Muscle of leg (tissue), 11 donors: ENCODE measurements around the gene RAI14. TPM values are rescaled to one million over a fixed set of nuclear protein-coding genes. Genes with fewer than 3 reads are reported as not detected.

ENCODE experiments used
- DNase-seq: peaks from one replicate; pipeline ENCODE4 v3.0.0; 2013
- H3K27ac ChIP-seq: one replicate; pipeline ENCODE4 v1.5.1; 2013; ENCODE audit warnings: mild to moderate bottlenecking, low read length, control low read depth
- H3K27me3 ChIP-seq: one replicate; pipeline ENCODE4 v1.6.1; 2013; ENCODE audit warnings: low read length; ENCODE audit not compliant: control insufficient read depth, insufficient read depth
- H3K36me3 ChIP-seq: one replicate; pipeline ENCODE4 v1.6.1; 2013; ENCODE audit warnings: low read length; ENCODE audit not compliant: control insufficient read depth, insufficient read depth
- H3K4me1 ChIP-seq: one replicate; pipeline ENCODE4 v1.6.1; 2013; ENCODE audit warnings: low read length; ENCODE audit not compliant: control insufficient read depth, insufficient read depth
- H3K4me3 ChIP-seq: one replicate; pipeline ENCODE4 v1.5.1; 2013; ENCODE audit warnings: low read length, control low read depth
- H3K9me3 ChIP-seq: replicated peaks from 2 replicates; pipeline ENCODE4 v1.6.1; 2013; ENCODE audit warnings: low read depth, low read length; ENCODE audit not compliant: control insufficient read depth
- WGBS: methylation state at CpG from one replicate; pipeline ENCODE4 v1.1.5; 2013; ENCODE audit warnings: missing lambda C conversion rate; ENCODE audit not compliant: insufficient coverage; 5-methylcytosine and 5-hydroxymethylcytosine counted together
- polyA plus RNA-seq, 8 donors: library from polyadenylated mRNA; unstranded; fragments of 120-200 nt; gene quantifications; one replicate each; pipeline versions ENCODE4 v1.2.1 to v1.2.3, GENCODE V29; 2013; ENCODE audit warnings: inconsistent platforms in 1 of 8, low replicate concordance in 1 of 8; ENCODE audit not compliant: insufficient read length in 8 of 8, insufficient read depth in 1 of 8
- total RNA-seq: library from RNA; stranded (reverse); fragments of 120-200 nt; gene quantifications from one replicate; pipeline ENCODE4 v1.2.4, GENCODE V29; 2013

The RAI14 gene
- total and polyA plus RNA-seq, 9 donors, result 15.7 to 40.4 (median 24.3) TPM

GRCh38 chr5:34632807-34633422, 23.2 kb upstream of the RAI14 start:
- no peak overlapping the region for H3K4me3 ChIP-seq
- H3K27ac ChIP-seq, result peak overlapping the region; percentile 29
- no peaks in the 10 kb centered on the region for H3K36me3 ChIP-seq
- 63% methylated on average over 6 of the region's 8 CpGs for WGBS
- no peaks in the 10 kb centered on the region for H3K27me3 ChIP-seq
- DNase-seq, result no peak
- peaks cover 7% of the 10 kb centered on the region for H3K9me3 ChIP-seq
- H3K4me1 ChIP-seq, result no peaks in the 10 kb centered on the region

GRCh38 chr5:34639852-34640626, 16.1 kb upstream of the RAI14 start:
- Histone ChIP-seq H3K27me3 (no peaks in the 10 kb centered on the region), H3K36me3 (no peaks in the 10 kb centered on the region), H3K4me3 (no peak overlapping the region), H3K27ac (no peak overlapping the region), H3K4me1 (no peaks in the 10 kb centered on the region), H3K9me3 (peaks cover 3% of the 10 kb centered on the region)
- DNase-seq, result no peak
- WGBS, result 80% methylated on average over 1 of the region's 3 CpGs

GRCh38 chr5:34648039-34648839, 7.9 kb upstream of the RAI14 start:
- Histone ChIP-seq H3K4me3 (no peak overlapping the region), H3K27me3 (no peaks in the 10 kb centered on the region), H3K4me1 (no peaks in the 10 kb centered on the region), H3K9me3 (no peaks in the 10 kb centered on the region), H3K27ac (no peak overlapping the region), H3K36me3 (no peaks in the 10 kb centered on the region)
- no peak for DNase-seq
- 31% methylated on average over 2 of the region's 5 CpGs for WGBS

- DNase-seq, result no peak
- no peaks in the 10 kb centered on the region for H3K27me3 ChIP-seq
- H3K4me1 ChIP-seq, result no peaks in the 10 kb centered on the region
- no CpG with 5 or more reads among the region's 2 CpGs for WGBS
- H3K27ac ChIP-seq, result no peak overlapping the region
- no peaks in the 10 kb centered on the region for H3K9me3 ChIP-seq
- H3K36me3 ChIP-seq, result no peaks in the 10 kb centered on the region
- no peak overlapping the region for H3K4me3 ChIP-seq
These were observed 7.3 kb upstream of the RAI14 start for GRCh38 chr5:34648840-34649158.

GRCh38 chr5:34651791-34652190, 4.3 kb upstream of the RAI14 start:
- Histone ChIP-seq H3K27ac (no peak overlapping the region), H3K9me3 (no peaks in the 10 kb centered on the region), H3K4me1 (peaks cover 1% of the 10 kb centered on the region), H3K27me3 (no peaks in the 10 kb centered on the region), H3K36me3 (no peaks in the 10 kb centered on the region), H3K4me3 (no peak overlapping the region)
- no peak for DNase-seq
- WGBS, result no CpG with 5 or more reads among the region's 2 CpGs

- Histone ChIP-seq H3K9me3 (no peaks in the 10 kb centered on the region), H3K27ac (no peak overlapping the region), H3K27me3 (peaks cover 6% of the 10 kb centered on the region), H3K36me3 (no peaks in the 10 kb centered on the region), H3K4me3 (no peak overlapping the region), H3K4me1 (peaks cover 8% of the 10 kb centered on the region)
- 35% methylated on average over 5 of the region's 5 CpGs for WGBS
- no peak for DNase-seq
These were observed 3.7 kb upstream of the RAI14 start for GRCh38 chr5:34652466-34652865.

GRCh38 chr5:34652914-34653313, 3.2 kb upstream of the RAI14 start:
- Histone ChIP-seq H3K4me1 (peaks cover 12% of the 10 kb centered on the region), H3K9me3 (no peaks in the 10 kb centered on the region), H3K4me3 (no peak overlapping the region), H3K27me3 (peaks cover 11% of the 10 kb centered on the region), H3K36me3 (no peaks in the 10 kb centered on the region), H3K27ac (no peak overlapping the region)
- DNase-seq, result peak; percentile 61

- Histone ChIP-seq H3K4me1 (peaks cover 17% of the 10 kb centered on the region), H3K27ac (no peak overlapping the region), H3K4me3 (no peak overlapping the region), H3K9me3 (no peaks in the 10 kb centered on the region), H3K27me3 (peaks cover 12% of the 10 kb centered on the region), H3K36me3 (no peaks in the 10 kb centered on the region)
- no peak for DNase-seq
These were observed 2.4 kb upstream of the RAI14 start for GRCh38 chr5:34653708-34654107.

GRCh38 chr5:34655354-34655991, 655 bp upstream of the RAI14 start:
- H3K27ac ChIP-seq, result peak overlapping the region; percentile 98
- H3K4me3 ChIP-seq, result peak overlapping the region; percentile 85
- peaks cover 17% of the 10 kb centered on the region for H3K4me1 ChIP-seq
- WGBS, result under 1% methylated on average over 12 of the region's 16 CpGs
- no peaks in the 10 kb centered on the region for H3K36me3 ChIP-seq
- peak; percentile 96 for DNase-seq
- H3K27me3 ChIP-seq, result peaks cover 12% of the 10 kb centered on the region
- no peaks in the 10 kb centered on the region for H3K9me3 ChIP-seq

GRCh38 chr5:34656700-34657273, 659 bp downstream of the RAI14 start:
- peaks cover 12% of the 10 kb centered on the region for H3K27me3 ChIP-seq
- WGBS, result under 1% methylated on average over 44 of the region's 53 CpGs
- peaks cover 17% of the 10 kb centered on the region for H3K4me1 ChIP-seq
- H3K36me3 ChIP-seq, result peaks cover 2% of the 10 kb centered on the region
- H3K4me3 ChIP-seq, result peak overlapping the region; percentile 85
- H3K9me3 ChIP-seq, result no peaks in the 10 kb centered on the region
- H3K27ac ChIP-seq, result peak overlapping the region; percentile 98
- DNase-seq, result peak; percentile 44
